ENCODE measurements around the gene VAV2. TPM values are rescaled to one million over a fixed set of nuclear protein-coding genes. Genes with fewer than 3 reads are reported as not detected.

The VAV2 gene
- total RNA-seq: 10 to 100 TPM; 29.4 to 34.8 (median 34.5) TPM
- long read RNA-seq, donor 1, full-length matches to known transcripts: 20 of 55 reads
- long read RNA-seq, donor 1, partial matches to known transcripts: 9 of 55 reads
- long read RNA-seq, donor 1, other reads (novel, unspliced or antisense): 26 of 55 reads
- long read RNA-seq, donor 2, full-length matches to known transcripts: 2 of 7 reads
- long read RNA-seq, donor 2, partial matches to known transcripts: 5 of 7 reads
- long read RNA-seq, donor 2, other reads (novel, unspliced or antisense): 0 of 7 reads

- no peaks in the 10 kb centered on the region for H3K36me3 ChIP-seq (ENCODE audit: low read depth)
- intact Hi-C loops (cut with DNase I, micrococcal nuclease): loop anchor here in 1 of 2 donors (5.0 kb wide), 1 partner anchor 200 kb away; no protein-coding TSS in a partner anchor
- peaks cover 25% of the 10 kb centered on the region for H3K4me1 ChIP-seq (ENCODE audit: low read depth)
- H3K9me3 ChIP-seq: no peaks in the 10 kb centered on the region
- ATAC-seq: peak; percentile 37
- DNase-seq: peak; percentile 58 to 81 (median 78)
- no peak for TF ChIP-seq CTCF (IDR thresholded peaks at IDR 0.05)
- peak within 1 kb of the TSS; percentile 46 for H3K4me3 ChIP-seq
Observed at GRCh38 chr9:133991964-133992779, at the start of gene VAV2. VAV2 (minus strand) TSS chr9:133992324; CDS start chr9:133992278, 46 bp downstream.

GRCh38 chr9:134041649-134041962, 49.5 kb upstream of the VAV2 start:
- no peaks in the 10 kb centered on the region for H3K4me1 ChIP-seq (ENCODE audit: low read depth)
- ATAC-seq: no peak
- no peaks in the 10 kb centered on the region for H3K36me3 ChIP-seq (ENCODE audit: low read depth)
- TF ChIP-seq CTCF (IDR thresholded peaks at IDR 0.05): no peak
- no peak for DNase-seq
- H3K4me3 ChIP-seq: no peak overlapping the region
- no peaks in the 10 kb centered on the region for H3K9me3 ChIP-seq
- intact Hi-C loops (cut with DNase I, micrococcal nuclease): no loop called here

GRCh38 chr9:134040781-134041648, 48.9 kb upstream of the VAV2 start:
- intact Hi-C loops (cut with DNase I, micrococcal nuclease): no loop called here
- DNase-seq (peak in 2 of 3 donors; percentile 43 to 48), ATAC-seq (peak; percentile 51)
- H3K4me3 ChIP-seq: no peak overlapping the region
- no peak for TF ChIP-seq CTCF (IDR thresholded peaks at IDR 0.05)
- H3K36me3 ChIP-seq (ENCODE audit: low read depth): no peaks in the 10 kb centered on the region
- no peaks in the 10 kb centered on the region for H3K4me1 ChIP-seq (ENCODE audit: low read depth)
- no peaks in the 10 kb centered on the region for H3K9me3 ChIP-seq

GRCh38 chr9:134040176-134040565, 48.0 kb upstream of the VAV2 start:
- ATAC-seq: no peak
- intact Hi-C loops (cut with DNase I, micrococcal nuclease): no loop called here

More at GRCh38 chr9:134040176-134040565, 48.0 kb upstream of the VAV2 start:
- Histone ChIP-seq H3K4me3 (no peak overlapping the region), H3K36me3 (ENCODE audit: low read depth) (no peaks in the 10 kb centered on the region), H3K4me1 (ENCODE audit: low read depth) (no peaks in the 10 kb centered on the region), H3K9me3 (no peaks in the 10 kb centered on the region)
- TF ChIP-seq CTCF (IDR thresholded peaks at IDR 0.05): no peak
- peak in 2 of 3 donors; percentile 21 to 34 for DNase-seq
